HG02981 (cell line): Measurements from ENCODE around the gene SIM1.
"Not testable (repeated sequence)": the region's sequence is repeated elsewhere in the genome, so short reads cannot be mapped to it uniquely, and the experiment has no call there.

Source experiments
- ATAC-seq: cut with Tn5 transposase; IDR thresholded peaks from one replicate; pipeline ENCODE4 v1.9.1; 2021; ENCODE audit warnings: mild to moderate bottlenecking, moderate library complexity; ENCODE audit not compliant: unreplicated experiment

SIM1 gene

GRCh38 chr6:100370265-100370664, 94.5 kb downstream of the SIM1 start:
- ATAC-seq, result no peak

- ATAC-seq, result no peak
Measured at GRCh38 chr6:100366419-100366818, 98.3 kb downstream of the SIM1 start.

GRCh38 chr6:100363651-100364050, 101.1 kb downstream of the SIM1 start:
- ATAC-seq, result no peak

- not testable (repeated sequence) for ATAC-seq
Measured at GRCh38 chr6:100354736-100355641, 109.7 kb downstream of the SIM1 start.

GRCh38 chr6:100353276-100354015, 111.3 kb downstream of the SIM1 start:
- no peak for ATAC-seq

GRCh38 chr6:100350139-100350538, 114.6 kb downstream of the SIM1 start:
- no peak for ATAC-seq

GRCh38 chr6:100349366-100349765, 115.4 kb downstream of the SIM1 start:
- no peak for ATAC-seq

- no peak for ATAC-seq
Measured at GRCh38 chr6:100347901-100348550, 116.7 kb downstream of the SIM1 start.

GRCh38 chr6:100346828-100347227, 117.9 kb downstream of the SIM1 start:
- no peak for ATAC-seq

GRCh38 chr6:100346203-100346602, 118.5 kb downstream of the SIM1 start:
- no peak for ATAC-seq

GRCh38 chr6:100344761-100345160, 120.0 kb downstream of the SIM1 start:
- no peak for ATAC-seq

- no peak for ATAC-seq
Measured at GRCh38 chr6:100344321-100344720, 120.4 kb downstream of the SIM1 start.

GRCh38 chr6:100343316-100344077, 121.2 kb downstream of the SIM1 start:
- no peak for ATAC-seq

- no peak for ATAC-seq
Measured at GRCh38 chr6:100342830-100343229, 121.9 kb downstream of the SIM1 start.

GRCh38 chr6:100339574-100340255, 125.0 kb downstream of the SIM1 start:
- ATAC-seq, result no peak

GRCh38 chr6:100338090-100338489, 126.6 kb downstream of the SIM1 start:
- ATAC-seq, result no peak

- no peak for ATAC-seq
Measured at GRCh38 chr6:100336876-100337275, 127.8 kb downstream of the SIM1 start.

- no peak for ATAC-seq
Measured at GRCh38 chr6:100335991-100336390, 128.7 kb downstream of the SIM1 start.
